ENCODE data around the gene DCP1B.

DNA sequence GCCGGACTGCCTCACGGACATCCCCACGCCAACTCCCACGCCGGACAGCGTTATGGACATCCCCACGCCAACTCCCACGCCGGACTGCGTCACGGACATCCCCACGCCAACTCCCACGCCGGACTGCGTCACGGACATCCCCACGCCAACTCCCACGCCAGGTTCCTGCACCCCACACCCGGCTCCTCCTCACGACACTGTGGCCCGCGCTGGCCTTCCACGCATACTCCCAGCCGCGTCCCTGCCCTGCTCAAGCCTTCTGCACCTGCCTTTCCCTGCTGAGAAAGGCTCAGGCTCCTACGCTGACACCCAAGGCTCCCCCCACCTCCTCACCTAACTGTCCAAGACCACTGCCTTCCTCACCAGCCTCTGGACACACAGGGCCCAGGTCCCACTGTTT lies 95.5 kb downstream of the DCP1B start:
- TF ChIP-seq, protein P1, sequence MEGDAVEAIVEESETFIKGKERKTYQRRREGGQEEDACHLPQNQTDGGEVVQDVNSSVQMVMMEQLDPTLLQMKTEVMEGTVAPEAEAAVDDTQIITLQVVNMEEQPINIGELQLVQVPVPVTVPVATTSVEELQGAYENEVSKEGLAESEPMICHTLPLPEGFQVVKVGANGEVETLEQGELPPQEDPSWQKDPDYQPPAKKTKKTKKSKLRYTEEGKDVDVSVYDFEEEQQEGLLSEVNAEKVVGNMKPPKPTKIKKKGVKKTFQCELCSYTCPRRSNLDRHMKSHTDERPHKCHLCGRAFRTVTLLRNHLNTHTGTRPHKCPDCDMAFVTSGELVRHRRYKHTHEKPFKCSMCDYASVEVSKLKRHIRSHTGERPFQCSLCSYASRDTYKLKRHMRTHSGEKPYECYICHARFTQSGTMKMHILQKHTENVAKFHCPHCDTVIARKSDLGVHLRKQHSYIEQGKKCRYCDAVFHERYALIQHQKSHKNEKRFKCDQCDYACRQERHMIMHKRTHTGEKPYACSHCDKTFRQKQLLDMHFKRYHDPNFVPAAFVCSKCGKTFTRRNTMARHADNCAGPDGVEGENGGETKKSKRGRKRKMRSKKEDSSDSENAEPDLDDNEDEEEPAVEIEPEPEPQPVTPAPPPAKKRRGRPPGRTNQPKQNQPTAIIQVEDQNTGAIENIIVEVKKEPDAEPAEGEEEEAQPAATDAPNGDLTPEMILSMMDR (IDR thresholded peaks at IDR 0.05; ENCODE audit: low read depth, low read length, missing input control): no peak
- TF ChIP-seq TAF1 (conservative IDR thresholded peaks at IDR 0.05) (no peak), RAD21 (IDR thresholded peaks at IDR 0.05) (no peak)
- TF ChIP-seq, protein P2, sequence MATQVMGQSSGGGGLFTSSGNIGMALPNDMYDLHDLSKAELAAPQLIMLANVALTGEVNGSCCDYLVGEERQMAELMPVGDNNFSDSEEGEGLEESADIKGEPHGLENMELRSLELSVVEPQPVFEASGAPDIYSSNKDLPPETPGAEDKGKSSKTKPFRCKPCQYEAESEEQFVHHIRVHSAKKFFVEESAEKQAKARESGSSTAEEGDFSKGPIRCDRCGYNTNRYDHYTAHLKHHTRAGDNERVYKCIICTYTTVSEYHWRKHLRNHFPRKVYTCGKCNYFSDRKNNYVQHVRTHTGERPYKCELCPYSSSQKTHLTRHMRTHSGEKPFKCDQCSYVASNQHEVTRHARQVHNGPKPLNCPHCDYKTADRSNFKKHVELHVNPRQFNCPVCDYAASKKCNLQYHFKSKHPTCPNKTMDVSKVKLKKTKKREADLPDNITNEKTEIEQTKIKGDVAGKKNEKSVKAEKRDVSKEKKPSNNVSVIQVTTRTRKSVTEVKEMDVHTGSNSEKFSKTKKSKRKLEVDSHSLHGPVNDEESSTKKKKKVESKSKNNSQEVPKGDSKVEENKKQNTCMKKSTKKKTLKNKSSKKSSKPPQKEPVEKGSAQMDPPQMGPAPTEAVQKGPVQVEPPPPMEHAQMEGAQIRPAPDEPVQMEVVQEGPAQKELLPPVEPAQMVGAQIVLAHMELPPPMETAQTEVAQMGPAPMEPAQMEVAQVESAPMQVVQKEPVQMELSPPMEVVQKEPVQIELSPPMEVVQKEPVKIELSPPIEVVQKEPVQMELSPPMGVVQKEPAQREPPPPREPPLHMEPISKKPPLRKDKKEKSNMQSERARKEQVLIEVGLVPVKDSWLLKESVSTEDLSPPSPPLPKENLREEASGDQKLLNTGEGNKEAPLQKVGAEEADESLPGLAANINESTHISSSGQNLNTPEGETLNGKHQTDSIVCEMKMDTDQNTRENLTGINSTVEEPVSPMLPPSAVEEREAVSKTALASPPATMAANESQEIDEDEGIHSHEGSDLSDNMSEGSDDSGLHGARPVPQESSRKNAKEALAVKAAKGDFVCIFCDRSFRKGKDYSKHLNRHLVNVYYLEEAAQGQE (IDR thresholded peaks at IDR 0.05): no peak
